Stomach (tissue), 4 donors: ENCODE results near the gene RFTN1.

Experiments used
- CTCF ChIP-seq, 7 experiments: fragments of 450-650 bp in 4 of 7; fragments of 200-600 bp in 3 of 7; sonication (generic) in 3 of 7; IDR thresholded peaks; one replicate each; pipeline ENCODE4 v1.5.1; 2016 to 2019; ENCODE audit warnings: antibody characterized with exemption in 7 of 7, control low read depth in 2 of 7, mild to moderate bottlenecking in 1 of 7
- EP300 ChIP-seq: sonication (generic); formaldehyde crosslinking; IDR thresholded peaks from one replicate; pipeline ENCODE4 v1.6.1; 2017; ENCODE audit warnings: antibody characterized with exemption
- POLR2A ChIP-seq, 4 donors: fragments of 450-650 bp; IDR thresholded peaks; one replicate each; pipeline ENCODE4 v1.6.1; 2016; ENCODE audit warnings: antibody characterized with exemption in 4 of 4, control low read depth in 2 of 4, mild to moderate bottlenecking in 1 of 4, moderate library complexity in 1 of 4

GRCh38 chr3:16328124-16328523 is 185.4 kb downstream of the RFTN1 start:
- TF ChIP-seq CTCF (IDR thresholded peaks at IDR 0.05) = no peak
- no peak for TF ChIP-seq POLR2A (IDR thresholded peaks at IDR 0.05)
- no peak for TF ChIP-seq EP300
